ENCODE results near the gene AMZ2.

DNA sequence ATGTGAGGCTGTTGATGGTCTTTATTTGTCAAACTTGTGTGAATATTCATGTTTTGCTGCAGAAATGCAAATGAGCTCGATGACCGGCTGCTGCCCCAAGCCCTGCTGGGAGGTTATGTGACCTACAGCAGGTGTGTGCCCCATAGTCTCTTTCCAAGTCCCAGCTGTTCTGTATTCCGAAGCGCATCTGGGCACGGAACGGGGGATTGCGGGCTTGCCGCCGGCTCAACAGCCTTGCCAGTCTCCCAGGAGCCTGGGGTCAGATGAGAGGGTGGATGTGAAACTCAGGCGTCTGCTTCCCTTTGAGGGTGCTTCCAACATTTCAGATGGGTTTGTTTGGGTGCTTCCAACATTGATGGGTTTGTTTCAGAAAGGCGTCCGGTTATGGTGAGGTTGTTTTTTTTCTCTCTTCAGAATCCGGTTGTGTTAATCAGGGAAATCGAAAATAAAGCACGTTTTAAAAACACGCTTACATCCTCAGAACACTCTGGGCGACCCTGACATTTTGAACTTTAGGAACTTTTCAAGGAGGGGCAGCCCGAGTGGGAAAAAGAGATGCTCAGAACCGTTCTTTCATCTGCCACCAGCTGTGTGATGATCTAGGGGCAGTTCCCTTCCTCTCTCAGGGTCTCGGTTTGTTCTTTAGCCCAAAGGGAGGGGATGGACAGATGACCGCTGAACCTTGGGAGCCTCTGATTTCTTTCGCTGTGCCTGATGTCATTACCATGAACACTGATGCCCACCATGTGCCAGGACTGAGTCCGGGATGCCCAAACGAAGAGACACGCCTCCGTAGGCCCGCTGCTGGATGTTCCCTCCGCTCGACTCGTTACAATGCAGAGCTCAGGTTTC is 47.8 kb upstream of the AMZ2 start:
- TF ChIP-seq POLR2A (IDR thresholded peaks at IDR 0.05; ENCODE audit: low read depth) (no peak), CTCF (IDR thresholded peaks at IDR 0.05) (no peak)
